NCI-H2081 (cell line): ENCODE measurements around the gene CAPN3.

Source experiments
- DNase-seq, 2 experiments: peaks; one replicate each; lab custom pipeline; 2025; lab: John Stamatoyannopoulos, UW

CAPN3 gene

DNA sequence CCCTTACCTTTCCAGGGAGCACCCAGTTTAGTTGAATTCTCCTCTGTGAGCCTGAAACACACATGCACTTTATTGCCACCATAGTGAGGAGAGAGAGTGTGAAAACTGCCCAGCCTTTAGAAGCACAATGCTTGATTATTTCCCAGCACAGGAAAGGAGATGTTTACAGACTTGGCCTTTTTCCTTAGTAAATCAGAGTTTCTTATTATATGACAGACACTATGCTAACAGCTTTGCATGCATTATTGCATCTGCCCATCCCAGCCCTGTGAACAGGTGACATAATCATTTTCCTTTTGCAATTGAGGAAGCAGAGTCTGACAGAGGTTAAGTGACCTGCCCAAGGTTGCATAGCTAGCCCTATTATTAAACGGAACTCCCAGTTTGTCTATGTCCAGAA is 36.5 kb downstream of the CAPN3 start:
- no peak for DNase-seq

DNA sequence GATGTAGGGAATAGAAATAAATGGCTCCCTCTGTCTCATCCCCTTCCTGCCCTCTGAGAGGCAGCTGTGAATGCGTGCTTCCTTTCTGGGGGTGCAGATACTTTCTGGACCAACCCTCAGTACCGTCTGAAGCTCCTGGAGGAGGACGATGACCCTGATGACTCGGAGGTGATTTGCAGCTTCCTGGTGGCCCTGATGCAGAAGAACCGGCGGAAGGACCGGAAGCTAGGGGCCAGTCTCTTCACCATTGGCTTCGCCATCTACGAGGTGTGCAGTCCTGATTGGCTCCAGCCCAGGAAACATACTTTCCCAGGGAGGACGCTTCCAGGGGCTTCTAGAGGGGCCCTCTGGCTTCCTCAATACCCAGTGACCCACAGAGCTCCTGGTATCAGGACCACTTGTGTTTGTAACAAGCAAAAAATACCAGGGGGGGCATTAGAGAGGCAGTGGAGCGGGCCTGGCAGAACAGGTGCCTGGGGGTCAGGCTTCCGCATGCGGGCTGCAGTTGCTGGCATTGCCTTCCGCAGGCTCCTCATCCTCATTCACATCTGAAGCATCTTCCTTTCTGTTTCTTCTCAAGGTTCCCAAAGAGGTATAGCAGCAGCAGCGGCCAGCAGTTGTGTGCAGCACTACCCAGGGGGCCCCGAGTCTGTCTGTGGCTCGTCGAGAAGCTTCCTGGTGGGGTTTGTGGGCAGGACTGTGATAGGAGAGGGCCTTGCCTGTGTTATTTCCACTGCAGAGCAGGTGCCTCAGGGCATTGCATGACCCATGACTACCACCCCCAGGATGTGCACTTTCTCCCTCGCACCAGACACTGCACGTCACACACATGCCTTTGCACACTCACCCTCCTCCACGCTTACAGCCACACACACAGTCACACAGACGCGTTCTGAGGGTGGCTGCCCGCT is 42.5 kb downstream of the CAPN3 start:
- DNase-seq, result no peak

DNA sequence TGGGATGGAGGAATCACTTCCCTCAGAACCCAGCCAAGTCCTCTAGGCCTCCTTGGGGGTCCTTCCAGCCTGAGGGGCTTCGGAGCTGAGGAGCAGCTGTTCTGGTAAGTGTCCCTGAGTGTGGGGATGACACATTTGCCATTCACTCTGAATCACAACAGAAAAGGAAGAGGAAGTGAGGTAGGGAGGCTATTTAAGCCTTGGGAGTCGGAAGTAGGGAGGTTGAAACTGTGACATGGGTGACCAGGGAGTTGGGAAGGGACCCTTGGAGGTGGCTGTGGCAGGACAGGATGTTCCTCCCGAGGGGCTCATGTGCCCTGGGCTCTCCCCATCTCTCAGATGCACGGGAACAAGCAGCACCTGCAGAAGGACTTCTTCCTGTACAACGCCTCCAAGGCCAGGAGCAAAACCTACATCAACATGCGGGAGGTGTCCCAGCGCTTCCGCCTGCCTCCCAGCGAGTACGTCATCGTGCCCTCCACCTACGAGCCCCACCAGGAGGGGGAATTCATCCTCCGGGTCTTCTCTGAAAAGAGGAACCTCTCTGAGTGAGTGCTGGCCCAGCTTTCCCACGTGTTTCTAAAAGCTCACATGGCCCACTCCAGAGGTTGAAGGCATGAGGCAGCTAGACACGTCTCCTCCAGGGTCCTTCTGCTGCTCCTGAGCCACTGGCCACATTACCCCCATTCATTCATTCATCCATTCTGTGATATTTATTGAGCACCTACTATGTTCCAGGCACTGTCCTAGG is 43.3 kb downstream of the CAPN3 start:
- no peak for DNase-seq

DNA sequence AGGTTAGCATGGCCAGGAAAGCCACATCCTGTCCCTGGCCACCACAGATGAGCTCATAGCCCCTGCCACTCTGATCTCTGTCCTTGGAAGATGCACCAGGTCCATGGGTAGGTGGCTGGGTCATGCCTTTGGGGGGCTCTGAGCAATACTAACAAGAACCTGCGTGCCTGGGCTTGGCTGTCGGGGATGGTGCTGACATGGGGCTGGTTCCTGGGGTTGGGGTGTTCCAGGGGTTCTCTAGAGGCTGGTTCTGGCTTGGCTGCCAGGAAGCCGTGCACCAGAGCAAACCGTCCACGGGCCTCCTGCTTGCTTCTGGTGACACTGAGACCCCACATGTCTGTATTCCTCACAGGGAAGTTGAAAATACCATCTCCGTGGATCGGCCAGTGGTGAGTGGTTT is 44.1 kb downstream of the CAPN3 start:
- DNase-seq, result no peak

DNA sequence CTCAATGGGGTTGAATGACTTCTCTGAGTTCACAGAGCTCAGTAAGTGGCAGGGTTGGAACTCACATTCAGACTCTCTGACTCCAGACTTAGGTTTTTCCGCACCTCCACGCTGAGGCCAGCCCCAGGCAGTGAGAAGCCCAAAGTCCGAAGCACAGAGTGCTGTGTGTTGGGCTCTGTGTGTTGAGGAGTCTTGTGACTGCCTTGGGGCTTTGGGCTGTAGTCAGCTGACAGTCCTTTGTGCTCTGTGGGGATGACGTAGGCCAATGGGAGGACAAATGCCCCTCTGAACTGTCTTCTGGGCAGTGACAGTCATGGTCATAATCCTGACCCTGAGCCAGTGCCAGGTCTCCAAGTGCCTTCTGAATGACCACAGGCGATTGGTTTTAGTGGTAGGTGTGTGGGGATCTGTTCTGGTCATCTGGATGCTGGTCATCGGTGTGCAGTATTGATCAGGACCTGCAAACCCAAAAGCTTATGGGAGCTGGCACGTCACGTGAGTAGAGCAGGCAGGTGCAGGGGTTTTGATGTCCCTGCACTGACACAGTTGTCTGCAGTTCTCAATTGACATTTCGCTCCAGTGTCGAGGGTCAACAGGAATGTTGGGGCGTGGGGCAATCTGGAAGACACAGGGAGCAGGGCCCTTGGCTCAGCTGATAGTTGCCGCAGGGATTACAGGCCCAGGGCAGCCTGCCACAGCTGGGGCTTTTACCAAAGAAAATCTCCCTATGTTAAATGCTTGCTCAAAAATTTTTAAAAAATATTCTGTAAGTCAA is 45.3 kb downstream of the CAPN3 start:
- no peak for DNase-seq

DNA sequence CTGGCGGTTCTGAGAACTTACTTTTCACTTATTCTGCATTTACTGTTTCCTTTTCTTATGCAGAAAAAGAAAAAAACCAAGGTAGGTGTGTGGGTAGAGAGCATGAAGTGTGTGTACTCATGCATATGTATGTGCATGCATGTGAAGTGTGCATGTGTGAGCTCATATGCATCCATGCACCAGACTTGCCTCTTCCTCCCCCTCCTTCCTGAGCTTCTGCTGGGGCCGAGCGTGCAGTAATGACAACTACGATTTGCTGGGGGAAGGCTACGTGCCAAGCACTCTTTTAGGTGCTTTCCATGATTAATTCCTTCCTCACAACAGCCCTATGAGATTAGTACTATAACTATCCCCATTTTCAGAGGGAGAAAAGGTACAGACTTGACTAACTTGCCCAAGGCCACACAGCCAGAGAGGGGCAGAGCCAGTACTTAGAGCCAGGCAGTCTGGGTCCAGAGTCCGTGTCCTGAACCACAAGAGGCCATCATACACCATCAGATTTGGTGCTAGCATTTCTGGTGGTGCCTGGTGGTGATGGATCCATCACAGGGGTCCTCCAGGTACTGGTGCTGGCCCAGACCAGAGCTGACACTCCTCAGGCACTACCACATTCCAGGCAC is 46.7 kb downstream of the CAPN3 start:
- DNase-seq, result no peak

DNA sequence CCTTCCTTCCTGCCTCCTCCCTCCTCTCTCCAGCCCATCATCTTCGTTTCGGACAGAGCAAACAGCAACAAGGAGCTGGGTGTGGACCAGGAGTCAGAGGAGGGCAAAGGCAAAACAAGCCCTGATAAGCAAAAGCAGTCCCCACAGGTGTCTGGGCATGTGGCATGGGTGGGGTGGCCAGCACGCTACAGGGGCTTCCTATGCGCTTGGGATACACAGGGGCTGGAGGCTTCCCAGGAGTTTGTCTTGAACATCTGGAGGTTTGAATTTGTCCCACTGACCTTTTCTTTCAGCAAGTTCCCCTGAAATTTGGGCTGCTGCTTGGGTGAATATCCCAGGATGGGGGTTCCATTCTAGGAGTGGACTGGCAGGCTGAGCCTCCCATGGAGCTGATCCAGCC is 48.9 kb downstream of the CAPN3 start:
- no peak for DNase-seq

DNA sequence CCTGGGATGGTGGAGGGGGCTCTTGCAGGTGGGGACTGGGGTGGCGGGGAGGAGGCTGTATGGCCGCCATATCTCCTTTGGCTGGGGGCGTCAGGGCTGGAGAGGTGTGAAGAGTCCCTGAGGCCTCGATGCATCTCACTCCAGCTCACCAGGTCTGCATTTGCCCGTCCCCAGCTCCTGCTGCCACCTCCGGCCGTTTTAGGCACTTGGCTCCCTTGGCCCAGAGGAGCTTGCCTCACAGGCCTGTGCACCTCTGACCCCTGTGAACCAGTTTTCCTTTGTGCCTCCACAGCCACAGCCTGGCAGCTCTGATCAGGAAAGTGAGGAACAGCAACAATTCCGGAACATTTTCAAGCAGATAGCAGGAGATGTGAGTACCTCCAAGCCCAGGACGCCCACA is 49.7 kb downstream of the CAPN3 start:
- no peak for DNase-seq

DNA sequence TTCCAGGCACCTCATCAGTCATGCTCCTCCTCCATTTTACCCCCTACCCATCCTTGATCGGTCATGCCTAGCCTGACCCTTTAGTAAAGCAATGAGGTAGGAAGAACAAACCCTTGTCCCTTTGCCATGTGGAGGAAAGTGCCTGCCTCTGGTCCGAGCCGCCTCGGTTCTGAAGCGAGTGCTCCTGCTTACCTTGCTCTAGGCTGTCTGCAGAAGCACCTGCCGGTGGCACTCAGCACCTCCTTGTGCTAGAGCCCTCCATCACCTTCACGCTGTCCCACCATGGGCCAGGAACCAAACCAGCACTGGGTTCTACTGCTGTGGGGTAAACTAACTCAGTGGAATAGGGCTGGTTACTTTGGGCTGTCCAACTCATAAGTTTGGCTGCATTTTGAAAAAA is 52.6 kb downstream of the CAPN3 start:
- no peak for DNase-seq

DNA sequence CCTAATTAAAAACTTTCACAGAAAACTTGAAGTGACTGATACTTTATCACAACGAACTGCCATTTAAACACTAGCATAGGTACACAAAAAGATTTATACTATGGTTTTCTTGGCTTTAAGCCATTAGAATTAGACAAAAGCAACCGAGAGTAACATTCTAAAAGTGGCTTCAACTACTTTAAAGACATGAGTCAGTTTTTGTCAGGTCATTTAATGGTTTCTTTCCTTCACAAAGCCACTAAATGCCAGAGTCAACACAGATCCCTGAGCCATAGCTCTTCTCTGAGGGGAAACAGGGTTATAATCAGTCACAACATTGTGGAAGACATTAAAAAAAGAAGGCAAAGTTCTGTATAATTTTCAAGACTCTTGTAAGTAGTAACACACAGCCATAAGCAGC is 54.6 kb downstream of the CAPN3 start:
- DNase-seq, result no peak

DNA sequence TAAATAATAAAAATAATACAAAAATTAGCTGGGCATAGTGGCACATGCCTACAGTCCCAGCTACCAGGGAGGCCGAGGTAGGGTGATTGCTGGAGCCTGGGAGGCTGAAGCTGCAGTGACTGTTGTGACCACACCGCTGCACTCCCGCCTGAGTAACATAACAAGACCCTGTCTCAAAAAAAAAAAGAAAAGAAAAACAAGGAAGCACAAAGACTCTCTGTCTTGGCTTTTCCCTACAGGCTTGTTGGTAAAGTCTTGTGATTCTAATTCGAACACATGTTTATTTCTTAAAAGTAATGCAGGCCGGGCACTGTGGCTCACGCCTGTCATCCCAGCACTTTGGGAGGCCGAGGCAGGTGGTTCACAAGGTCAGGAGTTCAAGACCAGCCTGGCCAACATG is 60.1 kb downstream of the CAPN3 start:
- no peak for DNase-seq

DNA sequence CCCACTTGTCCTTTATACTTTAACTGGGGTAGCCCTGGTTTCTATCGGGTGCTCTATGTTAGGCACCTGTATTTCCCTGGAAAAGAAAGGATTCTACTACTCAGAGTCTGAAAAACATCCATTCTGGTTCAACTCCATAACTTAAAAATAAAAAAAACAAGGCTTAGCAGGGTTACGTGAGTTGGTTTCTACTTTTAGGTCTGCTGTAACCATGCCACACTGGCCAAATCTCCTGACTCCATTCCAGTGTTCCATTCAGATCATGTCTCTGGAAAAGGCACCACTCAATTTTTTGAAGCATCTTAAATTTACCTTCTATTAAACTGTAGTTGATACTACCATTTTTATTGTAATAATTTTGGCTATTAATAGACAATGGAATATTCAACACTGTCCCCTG is 62.1 kb downstream of the CAPN3 start:
- DNase-seq, result no peak

DNA sequence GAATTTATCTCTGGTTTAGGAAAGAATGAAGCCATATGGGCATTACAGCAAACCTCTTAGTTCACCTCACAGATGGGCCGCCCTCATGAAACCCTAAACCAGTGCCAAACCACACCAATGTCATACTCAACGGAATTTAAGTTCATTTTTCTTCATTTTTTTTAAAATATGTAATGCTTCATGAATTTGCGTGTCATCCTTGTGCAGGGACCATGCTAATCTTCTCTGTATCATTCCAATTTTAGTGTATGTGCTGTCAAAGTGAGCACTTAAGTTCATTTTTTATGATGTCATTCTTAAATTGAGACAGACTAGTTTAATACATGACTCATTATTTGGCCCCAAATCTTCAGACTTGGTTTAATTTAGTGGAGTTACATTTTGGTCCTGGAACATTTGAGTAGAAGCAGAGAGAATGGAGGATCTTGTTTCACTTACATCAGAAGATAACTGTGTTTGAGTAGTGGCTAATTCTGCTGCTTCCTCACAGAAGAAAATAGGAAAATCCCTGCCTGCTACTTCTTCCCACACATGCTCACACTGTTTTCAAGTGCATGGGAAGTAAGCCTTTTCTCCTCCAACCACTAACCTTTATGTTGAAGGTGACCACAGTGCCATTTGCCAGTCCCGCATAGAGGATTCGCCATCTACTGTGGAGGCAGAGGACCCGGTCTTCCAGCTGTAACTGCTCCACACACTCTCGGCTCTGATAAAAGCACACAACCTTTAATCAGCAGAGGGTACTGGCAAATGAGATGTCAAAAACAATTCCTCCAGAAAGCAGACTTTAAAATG is 68.3 kb downstream of the CAPN3 start:
- no peak for DNase-seq

DNA sequence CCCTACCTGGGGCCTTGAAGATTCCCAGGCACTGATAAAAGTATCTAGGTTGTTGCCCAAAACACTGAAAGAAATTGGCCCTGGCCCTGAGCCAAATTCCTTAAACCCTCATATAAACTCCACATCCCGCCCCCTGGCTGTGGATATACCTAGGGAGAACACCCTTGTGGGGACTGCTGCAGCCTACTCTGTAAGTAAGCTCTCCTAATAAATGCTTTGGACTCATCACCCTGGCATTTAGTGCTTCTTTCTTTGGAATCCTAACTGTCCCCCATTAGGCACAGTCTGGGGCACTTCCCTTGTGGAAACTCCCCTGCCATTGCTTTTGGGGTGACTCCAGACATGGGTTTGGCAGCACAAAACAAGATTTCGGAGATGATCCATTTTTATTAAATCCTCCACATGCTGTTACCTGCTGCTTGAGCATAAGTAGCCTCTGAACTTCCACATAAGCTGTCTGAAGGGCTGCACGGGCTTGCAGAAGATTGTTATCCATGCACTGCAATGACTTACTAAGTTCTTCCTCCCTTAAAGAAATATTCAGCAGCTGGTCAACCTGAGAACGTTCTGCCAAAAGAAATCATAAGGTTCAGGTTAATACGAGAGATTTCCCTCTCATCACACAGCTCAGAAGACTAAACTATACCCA is 85.2 kb downstream of the CAPN3 start:
- no peak for DNase-seq

DNA sequence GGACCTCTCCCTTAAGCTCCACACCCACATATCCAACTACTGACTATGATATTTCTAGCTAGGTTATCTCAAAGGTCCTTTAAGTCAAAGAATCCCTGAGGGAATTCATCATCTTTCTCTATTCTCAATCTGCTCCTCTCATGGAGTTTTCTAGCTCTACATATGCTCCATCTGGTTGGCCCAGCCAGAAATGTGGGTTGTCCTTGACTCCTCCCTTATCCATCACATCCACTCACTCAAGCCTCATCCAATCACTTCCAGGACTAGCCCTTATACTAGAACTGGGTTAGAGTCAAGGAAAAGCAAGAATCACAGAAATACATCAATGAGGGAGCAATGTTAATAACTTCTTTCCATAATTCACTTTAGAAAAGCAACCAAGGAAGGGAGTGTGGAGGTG is 86.2 kb downstream of the CAPN3 start:
- DNase-seq, result no peak

DNA sequence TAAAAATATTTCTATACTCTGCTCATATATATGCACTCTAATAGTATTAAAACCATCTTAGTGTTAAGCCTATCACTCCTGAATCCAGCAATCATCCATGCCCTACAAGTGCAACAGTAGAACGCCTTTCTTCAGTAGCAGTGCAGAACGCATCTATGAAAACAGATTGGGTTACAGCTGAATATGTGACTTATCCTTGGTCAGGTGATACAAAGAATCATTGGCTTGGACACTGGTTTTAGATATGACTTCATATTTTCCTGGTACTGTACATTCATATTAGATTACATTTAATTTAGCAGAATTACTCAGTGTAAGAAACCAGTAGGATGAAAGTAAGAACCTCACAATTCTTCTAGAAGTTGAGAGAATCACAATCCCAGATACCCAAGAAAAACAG is 88.3 kb downstream of the CAPN3 start:
- no peak for DNase-seq

DNA sequence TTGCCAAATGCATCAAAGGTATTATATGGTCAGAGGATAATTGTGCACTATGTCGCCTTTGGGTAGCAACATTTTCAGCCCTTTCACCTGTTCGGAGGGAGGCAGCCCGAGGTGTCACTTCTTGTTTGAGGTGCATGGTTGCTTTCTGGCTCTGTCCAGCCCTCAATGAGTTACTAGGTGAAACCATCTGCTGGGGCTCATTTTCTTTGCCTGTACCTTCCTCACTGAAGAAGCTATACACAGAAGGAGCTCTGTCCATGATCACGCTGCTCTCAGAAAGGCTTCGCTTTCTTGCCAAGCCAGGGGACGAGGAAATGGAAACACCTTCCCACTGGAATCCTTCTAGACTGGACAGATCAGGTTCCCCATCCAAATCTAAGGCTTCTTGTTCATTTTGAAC is 89.0 kb downstream of the CAPN3 start:
- no peak for DNase-seq

DNA sequence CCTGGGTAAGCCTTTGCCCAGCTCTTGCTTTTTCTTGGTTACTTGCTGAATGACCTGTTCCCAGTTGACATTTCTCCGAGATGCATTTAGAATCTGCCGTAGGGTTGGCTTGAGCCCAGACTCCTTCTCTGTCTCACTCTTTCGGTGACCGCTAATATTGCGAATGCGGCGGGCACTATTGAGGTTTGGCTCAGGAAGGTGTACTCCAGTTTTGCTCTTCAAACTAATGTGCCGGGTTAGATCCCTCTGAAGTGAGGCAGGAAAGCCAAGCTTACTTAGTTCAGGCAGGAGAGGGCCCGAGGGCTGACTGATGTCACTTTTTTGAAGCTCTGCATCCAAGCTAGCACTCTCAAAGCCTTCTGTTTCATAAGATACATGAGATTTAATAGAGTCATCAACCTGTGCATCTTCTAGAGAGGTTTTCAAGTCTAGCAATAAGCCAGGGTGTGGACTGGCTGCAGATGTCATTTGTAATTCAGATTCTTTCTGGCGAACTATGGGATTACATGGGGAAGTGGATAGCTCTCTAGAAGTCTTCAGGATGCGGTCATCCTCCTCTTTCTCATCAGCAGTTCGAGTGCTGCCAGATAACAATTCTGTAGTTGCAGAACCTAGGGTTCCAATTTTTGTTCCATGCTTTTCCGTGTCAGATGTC is 90.6 kb downstream of the CAPN3 start:
- no peak for DNase-seq

DNA sequence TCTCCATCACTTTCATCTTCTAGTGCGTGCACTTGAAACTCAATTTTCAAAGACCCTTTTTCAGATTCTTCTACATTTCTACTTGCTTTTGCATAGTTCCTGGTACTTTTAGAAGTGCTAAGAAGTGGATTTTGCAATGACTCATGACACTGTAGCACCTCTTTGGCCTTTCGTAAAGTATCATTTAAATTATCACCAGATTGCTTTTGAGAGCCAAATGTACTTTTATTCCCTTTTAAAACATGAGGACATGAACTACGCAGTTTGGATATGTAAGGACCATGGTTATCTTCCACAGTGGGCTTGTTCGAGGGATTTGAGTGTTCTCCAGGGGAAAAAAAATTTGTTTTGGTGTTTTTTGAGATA is 91.1 kb downstream of the CAPN3 start:
- no peak for DNase-seq

DNA sequence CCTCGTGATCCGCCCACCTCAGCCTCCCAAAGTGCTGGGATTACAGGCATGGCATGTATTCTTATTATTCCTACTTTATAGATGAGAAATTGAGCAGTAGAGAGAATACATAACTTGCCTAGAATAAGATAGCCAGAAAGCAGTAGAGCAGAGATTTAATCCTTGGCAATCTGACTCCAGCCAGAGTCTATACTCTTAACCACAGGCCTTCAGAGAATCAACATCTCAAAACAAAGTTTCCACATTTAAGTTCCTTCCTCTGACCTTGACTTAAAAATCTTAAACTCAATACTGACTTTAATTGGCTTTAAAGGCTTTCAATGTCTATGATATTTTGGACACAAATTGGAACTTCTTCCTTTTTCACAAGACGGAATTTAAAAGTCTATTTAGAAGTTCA is 94.5 kb downstream of the CAPN3 start:
- DNase-seq, result no peak
